ENCODE measurements around the gene CDH23. TPM values are rescaled to one million over a fixed set of nuclear protein-coding genes. Genes with fewer than 3 reads are reported as not detected.

The CDH23 gene
- polyA plus RNA-seq, 1 donor from 2014 or later, result 6.6 TPM

DNA sequence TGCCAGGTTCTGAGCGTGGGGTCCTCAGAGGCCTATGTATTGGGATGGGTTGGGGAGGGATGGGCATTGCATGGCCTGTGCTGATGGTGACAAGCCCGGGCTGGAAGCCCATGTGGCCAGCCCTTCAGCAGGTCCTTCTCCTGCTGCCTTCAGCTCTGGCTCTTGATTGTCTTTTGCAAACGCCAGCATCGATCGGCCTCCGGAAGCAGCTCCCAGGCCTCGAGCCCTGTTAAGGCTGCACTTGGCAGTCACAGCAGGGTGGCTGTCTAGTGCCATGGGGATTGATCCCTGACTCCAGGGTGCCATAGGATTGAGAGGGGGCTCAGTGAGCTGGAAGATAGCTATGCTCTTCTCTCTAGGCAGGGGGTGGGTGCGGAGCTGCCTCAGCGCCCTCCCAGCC lies 51.4 kb downstream of the CDH23 start:
- H3K9me3 ChIP-seq (ENCODE audit: low read length), result no peaks in the 10 kb centered on the region
- no peaks in the 10 kb centered on the region for H4K20me1 ChIP-seq (ENCODE audit: insufficient read depth)
- H3K27me3 ChIP-seq (ENCODE audit: insufficient read depth, low read depth, low read length), result no peaks in the 10 kb centered on the region
- no peak for TF ChIP-seq MXI1 (conservative IDR thresholded peaks at IDR 0.05; ENCODE audit: poor library complexity, severe bottlenecking)
- no peak for TF ChIP-seq REST (IDR thresholded peaks at IDR 0.05; ENCODE audit: borderline replicate concordance)
- no peak for TF ChIP-seq RAD21 (conservative IDR thresholded peaks at IDR 0.05)
- TF ChIP-seq EP300 (conservative IDR thresholded peaks at IDR 0.05; ENCODE audit: poor library complexity, severe bottlenecking), result no peak
- no peak for TF ChIP-seq POLR2AphosphoS5 (IDR thresholded peaks at IDR 0.05)
- TF ChIP-seq EZH2 (IDR thresholded peaks at IDR 0.05; ENCODE audit: borderline replicate concordance, insufficient read depth, low read length, poor library complexity, severe bottlenecking), result no peak
- TF ChIP-seq SMC3 (conservative IDR thresholded peaks at IDR 0.05; ENCODE audit: poor library complexity), result no peak
- TF ChIP-seq, protein P1, sequence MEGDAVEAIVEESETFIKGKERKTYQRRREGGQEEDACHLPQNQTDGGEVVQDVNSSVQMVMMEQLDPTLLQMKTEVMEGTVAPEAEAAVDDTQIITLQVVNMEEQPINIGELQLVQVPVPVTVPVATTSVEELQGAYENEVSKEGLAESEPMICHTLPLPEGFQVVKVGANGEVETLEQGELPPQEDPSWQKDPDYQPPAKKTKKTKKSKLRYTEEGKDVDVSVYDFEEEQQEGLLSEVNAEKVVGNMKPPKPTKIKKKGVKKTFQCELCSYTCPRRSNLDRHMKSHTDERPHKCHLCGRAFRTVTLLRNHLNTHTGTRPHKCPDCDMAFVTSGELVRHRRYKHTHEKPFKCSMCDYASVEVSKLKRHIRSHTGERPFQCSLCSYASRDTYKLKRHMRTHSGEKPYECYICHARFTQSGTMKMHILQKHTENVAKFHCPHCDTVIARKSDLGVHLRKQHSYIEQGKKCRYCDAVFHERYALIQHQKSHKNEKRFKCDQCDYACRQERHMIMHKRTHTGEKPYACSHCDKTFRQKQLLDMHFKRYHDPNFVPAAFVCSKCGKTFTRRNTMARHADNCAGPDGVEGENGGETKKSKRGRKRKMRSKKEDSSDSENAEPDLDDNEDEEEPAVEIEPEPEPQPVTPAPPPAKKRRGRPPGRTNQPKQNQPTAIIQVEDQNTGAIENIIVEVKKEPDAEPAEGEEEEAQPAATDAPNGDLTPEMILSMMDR (IDR thresholded peaks at IDR 0.05; ENCODE audit: poor library complexity, severe bottlenecking), result no peak
- TF ChIP-seq TAF1 (IDR thresholded peaks at IDR 0.05; ENCODE audit: low read depth), result no peak
- no peaks in the 10 kb centered on the region for H3F3A ChIP-seq (ENCODE audit: insufficient read depth, low read length, poor library complexity, severe bottlenecking)
- H3K9me2 ChIP-seq (ENCODE audit: insufficient read depth, low read length), result no peaks in the 10 kb centered on the region
- H2AFZ ChIP-seq (ENCODE audit: low read depth, low read length), result no peak overlapping the region
- H3K27ac ChIP-seq (ENCODE audit: low read length), result no peak overlapping the region
- no peak overlapping the region for H3K9ac ChIP-seq (ENCODE audit: low read length)
- H3K36me3 ChIP-seq (ENCODE audit: insufficient read depth, low read length), result no peaks in the 10 kb centered on the region
- H3K4me3 ChIP-seq (ENCODE audit: low read length), result no peak overlapping the region
- H3K4me2 ChIP-seq (ENCODE audit: low read length), result no peak overlapping the region
- H3K79me2 ChIP-seq (replicated peaks; ENCODE audit: insufficient read depth, low read length), result no peaks in the 10 kb centered on the region

DNA sequence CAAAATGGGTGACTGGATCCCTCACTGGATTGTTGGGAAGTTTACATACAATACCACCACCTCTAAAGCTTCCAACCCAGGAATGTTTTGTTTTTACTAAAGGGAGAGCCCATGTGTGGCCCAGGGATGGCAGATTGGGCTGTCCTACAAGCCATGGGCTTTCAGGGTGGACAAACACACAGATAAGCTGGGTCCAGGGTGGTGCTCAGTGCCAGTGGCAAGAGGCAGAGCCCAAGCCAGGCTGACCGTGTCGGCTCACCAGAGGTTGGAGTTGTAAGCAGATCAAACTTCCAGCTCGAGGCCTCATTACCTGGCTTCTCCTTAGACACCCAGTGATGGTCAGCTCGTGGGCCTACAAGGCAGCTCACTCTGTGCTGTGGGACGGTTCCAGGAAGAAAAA lies 52.3 kb downstream of the CDH23 start:
- no peak overlapping the region for H3K27ac ChIP-seq (ENCODE audit: low read length)
- no peak overlapping the region for H2AFZ ChIP-seq (ENCODE audit: low read depth, low read length)
- no peaks in the 10 kb centered on the region for H3K79me2 ChIP-seq (replicated peaks; ENCODE audit: insufficient read depth, low read length)
- H3K27me3 ChIP-seq (ENCODE audit: insufficient read depth, low read depth, low read length), result no peaks in the 10 kb centered on the region
- no peaks in the 10 kb centered on the region for H3K9me2 ChIP-seq (ENCODE audit: insufficient read depth, low read length)
- H3K36me3 ChIP-seq (ENCODE audit: insufficient read depth, low read length), result no peaks in the 10 kb centered on the region
- no peaks in the 10 kb centered on the region for H3K9me3 ChIP-seq (ENCODE audit: low read length)
- H3K9ac ChIP-seq (ENCODE audit: low read length), result no peak overlapping the region
- no peaks in the 10 kb centered on the region for H3F3A ChIP-seq (ENCODE audit: insufficient read depth, low read length, poor library complexity, severe bottlenecking)
- TF ChIP-seq EZH2 (IDR thresholded peaks at IDR 0.05; ENCODE audit: borderline replicate concordance, insufficient read depth, low read length, poor library complexity, severe bottlenecking) (no peak), TAF1 (IDR thresholded peaks at IDR 0.05; ENCODE audit: low read depth) (no peak), RAD21 (conservative IDR thresholded peaks at IDR 0.05) (no peak), POLR2AphosphoS5 (IDR thresholded peaks at IDR 0.05) (no peak), SMC3 (conservative IDR thresholded peaks at IDR 0.05; ENCODE audit: poor library complexity) (no peak), MXI1 (conservative IDR thresholded peaks at IDR 0.05; ENCODE audit: poor library complexity, severe bottlenecking) (no peak), EP300 (conservative IDR thresholded peaks at IDR 0.05; ENCODE audit: poor library complexity, severe bottlenecking) (no peak), REST (IDR thresholded peaks at IDR 0.05; ENCODE audit: borderline replicate concordance) (no peak)
- TF ChIP-seq, protein P1 (IDR thresholded peaks at IDR 0.05; ENCODE audit: poor library complexity, severe bottlenecking), result no peak
- no peak overlapping the region for H3K4me2 ChIP-seq (ENCODE audit: low read length)
- H4K20me1 ChIP-seq (ENCODE audit: insufficient read depth), result no peaks in the 10 kb centered on the region
- no peak overlapping the region for H3K4me3 ChIP-seq (ENCODE audit: low read length)

All from neural cell (in vitro differentiated cells).